Measurements from ENCODE around the gene ING4.
A peak's percentile ranks its signal among the peaks of the same experiment; 100 is the strongest.

ING4 gene

DNA sequence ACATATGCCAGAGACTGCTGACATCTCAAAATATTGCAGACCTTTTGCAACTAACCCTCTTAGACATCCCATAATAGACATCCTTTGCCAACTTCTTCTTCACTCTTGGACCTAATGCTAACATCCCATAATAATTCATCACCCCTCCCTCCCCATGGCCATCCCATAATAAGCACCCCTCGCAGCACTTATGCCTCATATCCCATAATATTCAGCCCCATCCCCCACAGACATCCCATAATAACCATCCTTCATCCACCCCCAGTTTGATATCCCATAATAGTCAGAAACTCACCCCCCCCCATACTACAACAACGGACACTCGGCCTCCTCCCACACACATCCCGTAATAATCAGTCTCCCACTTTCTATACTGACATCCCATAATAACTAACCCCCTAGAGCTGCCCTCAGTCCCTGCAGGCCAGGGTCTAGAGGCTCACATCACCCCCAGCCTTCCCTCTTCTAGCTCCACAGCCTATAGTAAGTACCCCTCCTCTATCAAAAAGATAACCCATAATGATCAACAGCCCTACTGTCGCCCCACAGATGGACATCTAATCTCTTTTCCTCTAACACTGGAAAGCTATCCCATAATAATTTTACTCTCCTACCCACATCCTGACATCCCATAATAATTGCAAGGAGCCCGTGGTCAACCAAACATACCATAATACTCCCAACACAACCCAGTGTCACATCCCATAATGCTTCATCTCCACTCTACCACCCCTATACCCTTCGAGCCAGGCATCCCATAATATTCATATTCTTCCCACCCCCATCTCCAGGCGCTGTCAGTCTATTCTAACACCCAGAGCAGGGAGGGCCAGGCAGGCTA lies 54.9 kb downstream of the ING4 start:
- no peak for DNase-seq (ENCODE audit: low read depth in 2 of 2)

DNA sequence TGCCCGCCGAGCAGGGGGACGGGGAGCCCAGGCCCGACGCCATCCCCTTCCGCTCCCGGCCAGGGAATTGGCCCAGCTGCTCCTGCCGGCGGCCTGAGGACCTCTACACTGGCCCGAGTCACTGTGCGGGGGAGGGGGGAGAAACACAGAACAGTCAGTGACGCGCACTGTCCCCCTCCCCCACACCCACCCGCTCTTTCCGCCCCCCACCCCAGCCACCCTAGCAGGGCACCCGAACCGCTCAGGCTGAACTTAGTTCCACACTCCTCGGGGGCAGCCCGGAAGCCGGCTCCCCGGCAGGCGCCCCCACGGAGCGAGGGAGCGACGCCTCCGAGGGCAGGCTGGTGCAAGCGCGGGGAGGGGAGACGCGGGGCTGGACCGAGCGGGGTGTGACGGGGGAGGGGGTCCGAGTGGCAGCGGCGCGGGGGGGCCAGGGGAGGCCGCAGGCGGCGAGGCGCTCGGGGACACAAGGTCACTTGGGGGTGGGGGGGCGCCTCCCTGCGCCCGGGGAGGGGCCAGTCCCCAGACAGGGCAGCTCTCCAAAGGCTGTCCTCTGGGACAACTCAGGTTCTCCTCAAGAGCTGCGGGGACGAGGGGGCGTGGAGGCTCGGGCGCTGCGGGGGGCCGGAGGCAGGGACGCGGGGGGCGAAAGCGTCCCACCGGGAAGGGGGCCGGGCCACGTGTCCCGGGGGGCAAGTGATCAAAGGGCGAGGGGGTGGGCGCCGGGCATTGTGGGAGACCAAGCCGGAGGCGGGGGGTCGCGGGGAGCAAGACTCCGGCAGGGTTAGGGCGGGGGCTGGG lies 56.4 kb downstream of the ING4 start:
- DNase-seq (ENCODE audit: low read depth in 2 of 2): peak in 1 of 2 donors; percentile 47

DNA sequence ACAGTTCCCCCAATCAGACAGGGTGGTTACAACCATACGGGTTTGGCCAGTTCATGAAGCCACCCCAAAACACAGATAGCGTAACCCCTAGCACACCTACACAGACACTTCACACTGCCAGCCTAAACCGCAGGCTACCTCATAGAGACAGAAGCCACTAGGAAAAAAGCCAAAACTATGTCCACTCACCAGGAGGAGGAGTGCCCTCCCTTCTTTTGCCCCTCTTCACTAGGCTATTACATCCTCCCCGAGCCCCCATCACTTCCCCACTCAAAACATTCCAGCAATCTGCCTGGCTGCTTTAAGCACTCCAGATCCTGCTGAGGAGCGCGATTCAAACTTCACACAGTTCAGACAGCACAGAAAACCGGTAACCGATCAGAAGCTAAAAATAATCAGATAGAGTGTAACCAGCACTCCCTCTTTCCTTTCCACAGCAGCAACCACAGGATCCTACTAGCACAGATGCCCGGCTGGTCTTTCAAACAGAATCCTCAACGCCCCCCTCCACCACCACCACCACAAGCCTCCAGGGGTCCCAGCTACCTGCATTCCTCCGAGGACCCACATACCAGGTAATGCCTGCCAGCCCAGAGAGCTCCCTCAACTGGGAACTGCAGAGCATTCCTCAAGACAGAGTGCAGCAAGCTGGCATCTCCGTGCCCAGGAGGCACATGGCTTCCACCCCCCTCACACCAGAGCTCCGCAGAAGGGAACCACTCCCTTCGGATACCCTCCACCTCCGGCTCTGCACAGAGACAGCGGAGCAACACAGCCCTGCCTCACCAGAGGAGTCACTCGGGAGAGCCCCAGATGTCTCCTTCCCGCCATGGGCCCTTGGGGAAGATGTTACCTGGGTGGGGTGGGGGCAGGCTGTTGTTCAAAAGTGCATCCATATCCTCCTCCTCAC lies 57.2 kb downstream of the ING4 start:
- DNase-seq (ENCODE audit: low read depth in 2 of 2): no peak

GRCh38 chr12:6604259-6605029 lies 58.5 kb downstream of the ING4 start:
- DNase-seq (ENCODE audit: low read depth in 2 of 2): no peak

DNA sequence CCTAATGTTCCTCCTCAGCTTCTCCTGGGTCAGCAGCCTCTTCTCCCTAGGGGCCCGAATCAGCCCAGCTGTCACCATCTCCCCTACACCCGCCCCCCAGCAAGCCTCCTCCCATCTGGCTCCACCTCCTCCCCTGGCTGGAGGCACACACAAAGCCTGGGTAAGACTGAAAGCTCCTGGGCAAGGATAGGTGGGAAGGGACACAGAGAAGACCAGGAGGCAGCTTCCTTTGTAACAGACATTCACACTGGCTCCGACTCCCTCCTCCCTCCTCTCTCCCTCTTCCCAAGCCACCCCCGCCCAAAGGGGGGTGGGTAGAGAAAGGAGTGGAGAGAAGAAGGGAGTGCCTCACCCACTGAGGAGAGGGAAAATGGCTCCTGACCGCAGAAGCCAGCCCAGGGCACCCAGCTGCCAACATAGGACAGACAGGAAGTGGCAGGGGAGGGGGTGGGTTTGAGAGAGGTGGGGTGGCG lies 59.8 kb downstream of the ING4 start:
- DNase-seq (ENCODE audit: low read depth in 2 of 2): no peak

GRCh38 chr12:6602526-6602925 lies 60.4 kb downstream of the ING4 start:
- no peak for DNase-seq (ENCODE audit: low read depth in 2 of 2)
